ENCODE data around the gene ZBTB5. TPM values are rescaled to one million over a fixed set of nuclear protein-coding genes. Genes with fewer than 3 reads are reported as not detected.

ZBTB5 gene
- total and polyA plus RNA-seq, 9 of the 15 experiments (the other 6 are each of a cell fraction or from before 2014, with no cell fraction given) = 2.3 to 43.2 (median 15.5) TPM

- peak; percentile 77; the same call in 1 of the 2 replicates for TF ChIP-seq FOXK1 (CRISPR knock-in tag; IDR thresholded peaks at IDR 0.05; ENCODE audit: borderline replicate concordance)
- TF ChIP-seq RBM39 (optimal IDR thresholded peaks at IDR 0.05; ENCODE audit: low read depth, low read length) = no peak
- TF ChIP-seq ZNF785 (CRISPR knock-in tag; IDR thresholded peaks at IDR 0.05) = no peak
- peak; percentile 59; the same call in 1 of the 2 replicates for TF ChIP-seq CTBP1 (IDR thresholded peaks at IDR 0.05; ENCODE audit: borderline replicate concordance)
- no peak for TF ChIP-seq TCF7 (IDR thresholded peaks at IDR 0.05; ENCODE audit: borderline replicate concordance)
- TF ChIP-seq EZH2 (IDR thresholded peaks at IDR 0.05; ENCODE audit: borderline replicate concordance, low read depth, low read length) = no peak
- no peak for TF ChIP-seq ETS2 (tag; IDR thresholded peaks at IDR 0.05; ENCODE audit: borderline replicate concordance, poor library complexity, severe bottlenecking)
- TF ChIP-seq GATA2 (CRISPR knock-in tag; IDR thresholded peaks at IDR 0.05) = no peak
- TF ChIP-seq HMBOX1 (IDR thresholded peaks at IDR 0.05) = no peak
- TF ChIP-seq ARID2 (IDR thresholded peaks at IDR 0.05) = no peak
- TF ChIP-seq RUNX1 (IDR thresholded peaks at IDR 0.05; ENCODE audit: low read depth) = no peak
- no peak for TF ChIP-seq XRCC4 (IDR thresholded peaks at IDR 0.05; ENCODE audit: extremely low read depth, insufficient read depth, insufficient read length)
- no peak for TF ChIP-seq CSDE1 (IDR thresholded peaks at IDR 0.05)
- peak; percentile 10 for TF ChIP-seq PHF20 (IDR thresholded peaks at IDR 0.05; ENCODE audit: partially characterized antibody)
- no peak for TF ChIP-seq HNRNPL (IDR thresholded peaks at IDR 0.05; ENCODE audit: low read depth, low read length)
- TF ChIP-seq ZBTB43 (CRISPR knock-in tag; IDR thresholded peaks at IDR 0.05) = no peak
- TF ChIP-seq PKNOX1 (IDR thresholded peaks at IDR 0.05) = no peak
- no peak for TF ChIP-seq ZNF354B (CRISPR knock-in tag; IDR thresholded peaks at IDR 0.05)
- TF ChIP-seq CEBPG (CRISPR knock-in tag; IDR thresholded peaks at IDR 0.05) = peak; percentile 68
- no peak for TF ChIP-seq CEBPG (tag; conservative IDR thresholded peaks at IDR 0.05 in 1 of 2, IDR thresholded peaks at IDR 0.05 in 1 of 2)
- TF ChIP-seq RBM34 (IDR thresholded peaks at IDR 0.05; ENCODE audit: borderline replicate concordance, insufficient read depth, low read length) = no peak
- TF ChIP-seq PCBP2 (IDR thresholded peaks at IDR 0.05; ENCODE audit: low read depth, low read length, poor library complexity, severe bottlenecking) = no peak
- no peak for TF ChIP-seq ZNF384 (IDR thresholded peaks at IDR 0.05; ENCODE audit: low read depth, low read length)
- no peak for TF ChIP-seq MCM2 (IDR thresholded peaks at IDR 0.05; ENCODE audit: low read depth)
- TF ChIP-seq ZNF212 (CRISPR knock-in tag; IDR thresholded peaks at IDR 0.05) = no peak
- no peak for TF ChIP-seq ASH1L (IDR thresholded peaks at IDR 0.05; ENCODE audit: borderline replicate concordance, low read depth, partially characterized antibody)
- no peak for TF ChIP-seq ZNF133 (CRISPR knock-in tag; IDR thresholded peaks at IDR 0.05)
Measured at GRCh38 chr9:37464426-37465248, 613 bp downstream of the ZBTB5 start (continued).

Measured in K562 (cell line).